OCI-LY1 (cell line): ENCODE results near the gene PPP2R2C.

Source experiments
- H2AFZ ChIP-seq: fragments of 200-600 bp; sonication (generic), shearing (Covaris generic); 2 replicates; pipeline ENCODE4 v1.6.0; 2014; ENCODE audit warnings: antibody characterized with exemption, mild to moderate bottlenecking, low read length
- H3F3A ChIP-seq: fragments of 200-600 bp; sonication (generic), shearing (Covaris generic); 2 replicates; pipeline ENCODE4 v1.6.0; 2014; ENCODE audit warnings: mild to moderate bottlenecking, antibody characterized with exemption, low read length, moderate library complexity; ENCODE audit not compliant: insufficient read depth
- H3K27ac ChIP-seq: fragments of 200-600 bp; sonication (generic); 2 replicates; pipeline ENCODE4 v1.5.1; 2014; ENCODE audit warnings: low read length, mixed run types, mild to moderate bottlenecking, low read depth; ENCODE audit not compliant: poor library complexity, severe bottlenecking
- H3K27me3 ChIP-seq: fragments of 200-600 bp; sonication (generic); 2 replicates; pipeline ENCODE4 v1.6.0; 2014; ENCODE audit warnings: antibody characterized with exemption, mild to moderate bottlenecking, low read length, moderate library complexity; ENCODE audit not compliant: insufficient read depth
- H3K36me3 ChIP-seq: fragments of 200-600 bp; sonication (generic); 2 replicates; pipeline ENCODE4 v1.6.1; 2014; ENCODE audit warnings: mild to moderate bottlenecking, antibody characterized with exemption, low read length, moderate library complexity, mixed read lengths; ENCODE audit not compliant: insufficient read depth
- H3K4me1 ChIP-seq: fragments of 200-600 bp; sonication (generic); 2 replicates; pipeline ENCODE4 v1.5.1; 2014; ENCODE audit warnings: mild to moderate bottlenecking, low read length, moderate library complexity; ENCODE audit not compliant: insufficient read depth, severe bottlenecking
- H3K4me2 ChIP-seq: fragments of 200-600 bp; sonication (generic), shearing (Covaris generic); 2 replicates; pipeline ENCODE4 v1.6.1; 2014; ENCODE audit warnings: low read length
- H3K4me3 ChIP-seq: fragments of 200-600 bp; sonication (generic); 2 replicates; pipeline ENCODE4 v1.5.1; 2014; ENCODE audit warnings: low read length, low read depth, mild to moderate bottlenecking, mixed read lengths; ENCODE audit not compliant: poor library complexity, severe bottlenecking
- H3K79me2 ChIP-seq: fragments of 200-600 bp; shearing (Covaris generic); 2 replicates; pipeline ENCODE4 v1.6.1; 2016; ENCODE audit warnings: mixed run types, low read length, mixed read lengths; ENCODE audit not compliant: insufficient read depth
- H3K9ac ChIP-seq: fragments of 200-600 bp; sonication (generic), shearing (Covaris generic); 2 replicates; pipeline ENCODE4 v1.6.1; 2014; ENCODE audit warnings: mild to moderate bottlenecking, low read length, mixed read lengths
- H3K9me2 ChIP-seq: fragments of 200-600 bp; sonication (generic), shearing (Covaris generic); 2 replicates; pipeline ENCODE4 v1.6.1; 2014; ENCODE audit warnings: low read depth, mild to moderate bottlenecking, low read length, mixed read lengths
- H3K9me3 ChIP-seq: fragments of 200-600 bp; shearing (Covaris generic); 2 replicates; pipeline ENCODE4 v1.6.1; 2014; ENCODE audit warnings: low read length, mixed read lengths
- H4K20me1 ChIP-seq: fragments of 200-600 bp; sonication (generic), shearing (Covaris generic); 2 replicates; pipeline ENCODE4 v1.6.0; 2016; ENCODE audit warnings: mild to moderate bottlenecking, low read length; ENCODE audit not compliant: insufficient read depth
- CTCF ChIP-seq: fragments of 200-600 bp; sonication (generic), shearing (Covaris generic); IDR thresholded peaks from 2 replicates; pipeline ENCODE4 v1.5.1; 2017; ENCODE audit warnings: mild to moderate bottlenecking, antibody characterized with exemption, low read length, moderate library complexity, mixed read lengths
- EZH2 ChIP-seq: fragments of 200-600 bp; sonication (generic), shearing (Covaris generic); IDR thresholded peaks from 2 replicates; pipeline ENCODE4 v1.8.0; 2017; ENCODE audit warnings: borderline replicate concordance, mixed run types, mild to moderate bottlenecking, antibody characterized with exemption, low read length, moderate library complexity, mixed read lengths

Gene PPP2R2C

DNA sequence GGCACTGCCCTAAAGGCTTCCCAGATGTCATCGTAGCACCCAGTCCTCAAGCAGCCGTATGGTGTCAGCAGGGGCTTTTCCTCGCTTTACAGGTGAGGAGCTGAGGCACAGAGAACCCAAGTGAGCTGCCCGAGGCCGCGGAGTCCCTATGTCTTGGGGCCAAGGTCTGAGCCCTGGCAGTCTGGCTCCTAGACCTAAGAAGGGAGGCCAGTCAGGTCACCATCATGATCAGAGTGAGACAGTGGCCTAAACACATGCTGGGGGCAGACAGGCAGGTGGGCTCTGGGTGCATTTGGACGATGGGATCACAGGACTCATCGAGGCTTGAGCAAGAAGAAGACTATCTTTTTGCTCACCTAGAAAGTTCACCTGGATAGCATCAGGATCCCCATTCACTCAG, 107.8 kb downstream of the PPP2R2C start:
- no peaks in the 10 kb centered on the region for H4K20me1 ChIP-seq
- no peaks in the 10 kb centered on the region for H3F3A ChIP-seq
- no peak overlapping the region for H2AFZ ChIP-seq
- H3K27ac ChIP-seq = no peak overlapping the region
- no peak for TF ChIP-seq EZH2
- H3K9ac ChIP-seq = no peak overlapping the region
- no peaks in the 10 kb centered on the region for H3K27me3 ChIP-seq
- no peaks in the 10 kb centered on the region for H3K4me1 ChIP-seq
- H3K9me2 ChIP-seq = no peaks in the 10 kb centered on the region
- no peak overlapping the region for H3K4me3 ChIP-seq
- H3K36me3 ChIP-seq = no peaks in the 10 kb centered on the region
- H3K4me2 ChIP-seq = no peak overlapping the region
- no peaks in the 10 kb centered on the region for H3K79me2 ChIP-seq
- no peaks in the 10 kb centered on the region for H3K9me3 ChIP-seq

DNA sequence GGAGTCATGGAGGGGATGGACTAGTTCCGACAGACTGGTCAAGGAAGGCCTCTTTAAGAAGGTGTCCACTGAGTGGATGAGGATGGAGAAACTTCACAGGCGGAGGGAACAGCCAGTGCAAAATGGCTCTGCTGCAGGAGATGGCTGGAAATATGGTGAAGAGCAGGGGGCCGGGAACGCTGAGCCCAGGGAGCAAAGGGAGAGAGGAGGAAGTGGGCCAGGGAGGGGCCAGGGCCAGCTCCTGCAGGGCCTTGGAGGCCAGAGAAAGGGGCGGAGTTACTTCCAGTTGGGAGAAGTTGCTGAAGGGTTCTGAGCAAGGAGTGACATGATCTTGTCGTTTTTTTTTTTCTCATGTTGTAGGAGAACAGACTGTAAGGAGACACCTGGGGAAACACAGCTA, 108.3 kb downstream of the PPP2R2C start:
- Histone ChIP-seq H2AFZ (no peak overlapping the region), H4K20me1 (no peaks in the 10 kb centered on the region), H3K79me2 (no peaks in the 10 kb centered on the region), H3K9me2 (no peaks in the 10 kb centered on the region), H3K36me3 (no peaks in the 10 kb centered on the region), H3K4me1 (no peaks in the 10 kb centered on the region), H3K9ac (no peak overlapping the region), H3K27ac (no peak overlapping the region), H3K9me3 (no peaks in the 10 kb centered on the region), H3K4me3 (no peak overlapping the region), H3K27me3 (no peaks in the 10 kb centered on the region), H3K4me2 (no peak overlapping the region), H3F3A (no peaks in the 10 kb centered on the region)
- no peak for TF ChIP-seq EZH2
- no peak for TF ChIP-seq CTCF

DNA sequence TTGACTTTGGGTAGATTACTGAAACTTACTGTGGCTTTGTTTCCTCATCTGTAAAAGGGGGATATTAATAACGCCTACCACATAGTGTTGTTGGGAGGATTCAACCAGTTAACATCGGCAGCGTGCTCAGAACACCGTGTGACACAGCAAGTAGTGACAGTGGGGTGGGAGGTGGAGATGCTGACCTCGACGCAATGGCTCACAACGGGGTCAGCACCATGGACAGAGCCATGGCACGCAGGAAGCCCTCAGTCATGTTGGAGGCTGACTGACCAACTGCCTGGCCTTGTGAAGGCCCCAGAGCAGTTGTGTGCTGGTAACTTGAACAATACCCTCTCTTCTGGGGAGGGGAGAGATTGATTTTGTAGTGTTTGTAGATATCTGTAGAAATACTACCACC, 109.5 kb downstream of the PPP2R2C start:
- Histone ChIP-seq H3K36me3 (no peaks in the 10 kb centered on the region), H3K4me2 (no peak overlapping the region), H3K4me3 (no peak overlapping the region), H2AFZ (no peak overlapping the region), H3F3A (no peaks in the 10 kb centered on the region), H3K9me3 (no peaks in the 10 kb centered on the region), H3K27ac (no peak overlapping the region), H3K9me2 (no peaks in the 10 kb centered on the region), H3K27me3 (no peaks in the 10 kb centered on the region), H3K79me2 (no peaks in the 10 kb centered on the region), H3K4me1 (no peaks in the 10 kb centered on the region), H4K20me1 (no peaks in the 10 kb centered on the region), H3K9ac (no peak overlapping the region)
- TF ChIP-seq EZH2 (no peak), CTCF (no peak)

DNA sequence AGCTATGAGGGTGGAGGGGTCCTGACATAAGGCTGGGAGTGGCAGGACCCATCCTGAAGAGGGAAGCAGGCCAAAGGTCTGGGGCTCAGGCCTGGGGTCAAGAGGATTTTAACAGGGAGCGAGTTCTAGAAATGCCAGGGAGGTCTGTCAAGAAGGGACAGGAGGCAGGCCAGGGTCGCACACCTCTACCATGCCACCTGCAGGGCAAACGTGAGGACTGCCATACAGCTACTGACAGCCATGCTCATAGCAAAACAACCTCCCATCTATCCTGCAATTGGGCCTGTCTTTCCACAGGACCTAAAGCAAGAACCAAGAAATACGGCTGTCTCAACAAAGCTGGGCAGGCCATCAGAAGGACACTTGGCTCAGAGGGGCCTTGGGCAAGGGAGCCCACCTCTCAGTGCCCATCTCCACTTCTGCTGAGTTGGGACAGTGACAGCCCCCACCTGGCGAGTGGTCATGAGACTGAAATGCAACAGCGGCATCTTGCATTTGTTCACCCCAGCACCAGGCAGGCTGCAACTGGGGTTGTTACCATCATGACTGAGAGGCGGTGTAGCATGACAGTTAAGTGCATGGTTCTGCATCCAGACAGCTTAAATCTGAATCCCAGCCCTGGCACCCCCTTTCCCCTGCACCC, 110.0 kb downstream of the PPP2R2C start:
- no peaks in the 10 kb centered on the region for H3K9me3 ChIP-seq
- H3K79me2 ChIP-seq = no peaks in the 10 kb centered on the region
- H2AFZ ChIP-seq = no peak overlapping the region
- H3K27me3 ChIP-seq = no peaks in the 10 kb centered on the region
- H3K9ac ChIP-seq = no peak overlapping the region
- no peaks in the 10 kb centered on the region for H3K4me1 ChIP-seq
- H3K27ac ChIP-seq = no peak overlapping the region
- no peaks in the 10 kb centered on the region for H3K36me3 ChIP-seq
- no peaks in the 10 kb centered on the region for H3K9me2 ChIP-seq
- TF ChIP-seq EZH2 (no peak), CTCF (no peak)
- H4K20me1 ChIP-seq = no peaks in the 10 kb centered on the region
- no peak overlapping the region for H3K4me3 ChIP-seq
- H3F3A ChIP-seq = no peaks in the 10 kb centered on the region
- no peak overlapping the region for H3K4me2 ChIP-seq
